Measurements from ENCODE around the gene RRP12. TPM values are rescaled to one million over a fixed set of nuclear protein-coding genes. Genes with fewer than 3 reads are reported as not detected.

Gene RRP12
- total RNA-seq, 2 donors from 2014 or later: 33.0 to 34.7 TPM

DNA sequence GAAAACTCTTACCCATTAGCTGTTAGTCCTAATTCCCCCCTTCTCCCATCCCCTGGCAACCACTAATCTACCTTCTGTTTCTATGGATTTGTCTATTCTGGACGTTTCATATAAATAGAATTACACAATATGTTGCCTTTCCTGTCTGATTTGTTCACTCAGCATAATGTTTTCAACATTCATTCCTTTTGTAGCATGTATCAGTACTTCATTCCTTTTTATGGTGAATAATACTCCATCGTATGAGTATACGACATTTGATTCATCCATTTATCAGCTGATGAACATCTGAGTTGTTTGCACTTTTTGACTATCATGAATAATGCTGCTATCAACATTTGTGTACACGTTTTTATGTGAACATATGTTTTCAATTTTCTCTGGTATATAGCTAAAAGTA, 86.5 kb downstream of the RRP12 start:
- DNase-seq: no peak
- TF ChIP-seq, protein P1, sequence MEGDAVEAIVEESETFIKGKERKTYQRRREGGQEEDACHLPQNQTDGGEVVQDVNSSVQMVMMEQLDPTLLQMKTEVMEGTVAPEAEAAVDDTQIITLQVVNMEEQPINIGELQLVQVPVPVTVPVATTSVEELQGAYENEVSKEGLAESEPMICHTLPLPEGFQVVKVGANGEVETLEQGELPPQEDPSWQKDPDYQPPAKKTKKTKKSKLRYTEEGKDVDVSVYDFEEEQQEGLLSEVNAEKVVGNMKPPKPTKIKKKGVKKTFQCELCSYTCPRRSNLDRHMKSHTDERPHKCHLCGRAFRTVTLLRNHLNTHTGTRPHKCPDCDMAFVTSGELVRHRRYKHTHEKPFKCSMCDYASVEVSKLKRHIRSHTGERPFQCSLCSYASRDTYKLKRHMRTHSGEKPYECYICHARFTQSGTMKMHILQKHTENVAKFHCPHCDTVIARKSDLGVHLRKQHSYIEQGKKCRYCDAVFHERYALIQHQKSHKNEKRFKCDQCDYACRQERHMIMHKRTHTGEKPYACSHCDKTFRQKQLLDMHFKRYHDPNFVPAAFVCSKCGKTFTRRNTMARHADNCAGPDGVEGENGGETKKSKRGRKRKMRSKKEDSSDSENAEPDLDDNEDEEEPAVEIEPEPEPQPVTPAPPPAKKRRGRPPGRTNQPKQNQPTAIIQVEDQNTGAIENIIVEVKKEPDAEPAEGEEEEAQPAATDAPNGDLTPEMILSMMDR (conservative IDR thresholded peaks at IDR 0.05): no peak
- H3K27me3 Mint-ChIP-seq (ENCODE audit: insufficient read depth): peaks cover 4% of the 10 kb centered on the region

DNA sequence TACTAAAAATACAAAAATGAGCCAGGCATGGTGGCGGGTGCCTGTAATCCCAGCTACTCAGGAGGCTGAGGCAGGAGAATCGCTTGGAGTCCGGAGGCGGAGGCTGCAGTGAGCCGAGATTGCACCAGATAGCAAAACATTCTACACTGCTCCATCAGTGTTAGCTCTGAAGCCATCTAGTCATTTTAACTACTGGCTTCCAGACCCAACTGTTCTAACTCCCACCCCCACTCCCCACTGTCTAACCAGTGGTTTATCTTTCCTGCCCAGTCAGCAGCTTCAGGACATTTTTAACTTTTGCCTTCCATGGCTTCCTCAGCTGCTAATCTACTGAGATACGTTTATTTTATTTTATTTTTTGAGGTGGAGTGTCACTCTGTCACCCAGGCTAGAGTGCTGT, 88.2 kb downstream of the RRP12 start:
- no peak overlapping the region for H3K27ac Mint-ChIP-seq
- Histone ChIP-seq H3K27ac (ENCODE audit: low read depth, low read length) (no peak overlapping the region), H3K4me3 (ENCODE audit: low read length) (no peak overlapping the region), H3K9me3 (ENCODE audit: control insufficient read depth, low read length) (no peaks in the 10 kb centered on the region), H3K4me1 (ENCODE audit: control insufficient read depth, insufficient read depth, low read length) (no peaks in the 10 kb centered on the region), H3K36me3 (ENCODE audit: control insufficient read depth, insufficient read depth, low read length) (no peaks in the 10 kb centered on the region), H3K27me3 (ENCODE audit: control insufficient read depth, insufficient read depth, low read length, poor library complexity, severe bottlenecking) (no peaks in the 10 kb centered on the region), H3K9ac (ENCODE audit: extremely low read depth, low read length, poor library complexity, severe bottlenecking) (no peak overlapping the region)
- H3K9me3 Mint-ChIP-seq: no peaks in the 10 kb centered on the region
- no peaks in the 10 kb centered on the region for H3K36me3 Mint-ChIP-seq (ENCODE audit: low read depth)
- peaks cover 2% of the 10 kb centered on the region for H3K27me3 Mint-ChIP-seq (ENCODE audit: insufficient read depth)
- H3K4me3 Mint-ChIP-seq: no peak overlapping the region
- DNase-seq: no peak
- TF ChIP-seq, protein P1 (conservative IDR thresholded peaks at IDR 0.05): no peak
- 90 to 98% methylated on average over 3 to 6 of the region's 6 CpGs for WGBS, 2 experiments (ENCODE audit: insufficient coverage in 1 of 2, insufficient read length in 1 of 2)
- no peaks in the 10 kb centered on the region for H3K4me1 Mint-ChIP-seq

More for the DNA sequence above, 86.5 kb downstream of the RRP12 start:
- Mint-ChIP-seq H3K27ac (no peak overlapping the region), H3K4me3 (no peak overlapping the region), H3K9me3 (no peaks in the 10 kb centered on the region), H3K36me3 (ENCODE audit: low read depth) (no peaks in the 10 kb centered on the region), H3K4me1 (peaks cover 4% of the 10 kb centered on the region)
- Histone ChIP-seq H3K4me1 (ENCODE audit: control insufficient read depth, insufficient read depth, low read length) (no peaks in the 10 kb centered on the region), H3K27me3 (ENCODE audit: control insufficient read depth, insufficient read depth, low read length, poor library complexity, severe bottlenecking) (no peaks in the 10 kb centered on the region), H3K9me3 (ENCODE audit: control insufficient read depth, low read length) (no peaks in the 10 kb centered on the region), H3K4me3 (ENCODE audit: low read length) (no peak overlapping the region), H3K9ac (ENCODE audit: extremely low read depth, low read length, poor library complexity, severe bottlenecking) (no peak overlapping the region), H3K36me3 (ENCODE audit: control insufficient read depth, insufficient read depth, low read length) (no peaks in the 10 kb centered on the region), H3K27ac (ENCODE audit: low read depth, low read length) (no peak overlapping the region)
- WGBS, 2 experiments (ENCODE audit: insufficient coverage in 1 of 2, insufficient read length in 1 of 2): 70 to 89% methylated on average over 3 to 4 of the region's 4 CpGs

DNA sequence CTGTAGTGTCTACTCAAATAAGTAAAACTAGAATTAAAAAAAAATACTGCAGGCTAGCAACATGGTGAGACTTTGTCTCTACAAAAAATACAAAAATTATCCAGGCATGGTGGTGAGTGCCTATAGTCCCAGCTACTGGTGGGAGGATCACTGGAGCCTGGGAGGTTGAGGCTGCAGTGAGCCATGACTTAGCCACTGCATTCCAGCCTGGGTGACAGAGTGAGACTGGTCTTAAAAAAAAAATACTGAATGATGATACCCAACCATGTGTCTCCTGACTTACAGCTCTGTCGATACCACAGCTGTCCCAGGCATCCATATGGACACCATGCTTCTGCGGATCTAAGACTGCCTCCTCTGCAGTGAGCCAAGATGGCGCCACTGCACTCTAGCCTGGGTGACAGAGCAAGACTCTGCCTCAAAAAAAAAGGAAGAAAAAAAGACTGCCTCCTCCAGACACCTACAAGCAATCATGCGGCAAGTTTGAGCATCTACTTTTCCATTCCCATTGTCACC, 90.0 kb downstream of the RRP12 start:
- H3K27ac ChIP-seq (ENCODE audit: low read depth, low read length): no peak overlapping the region
- H3K27me3 Mint-ChIP-seq (ENCODE audit: insufficient read depth): no peaks in the 10 kb centered on the region
- H3K36me3 Mint-ChIP-seq (ENCODE audit: low read depth): no peaks in the 10 kb centered on the region
- no peak overlapping the region for H3K27ac Mint-ChIP-seq
- no peaks in the 10 kb centered on the region for H3K9me3 Mint-ChIP-seq
- H3K27me3 ChIP-seq (ENCODE audit: control insufficient read depth, insufficient read depth, low read length, poor library complexity, severe bottlenecking): no peaks in the 10 kb centered on the region
- TF ChIP-seq, protein P1 (conservative IDR thresholded peaks at IDR 0.05): no peak
- no peaks in the 10 kb centered on the region for H3K4me1 Mint-ChIP-seq
- no peak overlapping the region for H3K4me3 ChIP-seq (ENCODE audit: low read length)
- H3K36me3 ChIP-seq (ENCODE audit: control insufficient read depth, insufficient read depth, low read length): no peaks in the 10 kb centered on the region
- no peak overlapping the region for H3K4me3 Mint-ChIP-seq
- H3K9me3 ChIP-seq (ENCODE audit: control insufficient read depth, low read length): no peaks in the 10 kb centered on the region
- H3K9ac ChIP-seq (ENCODE audit: extremely low read depth, low read length, poor library complexity, severe bottlenecking): no peak overlapping the region
- H3K4me1 ChIP-seq (ENCODE audit: control insufficient read depth, insufficient read depth, low read length): no peaks in the 10 kb centered on the region
- WGBS, 2 experiments (ENCODE audit: insufficient coverage in 1 of 2, insufficient read length in 1 of 2): 91 to 92% methylated on average over 3 to 4 of the region's 4 CpGs
- no peak for DNase-seq
